ENCODE data around the gene SSBP2.
A peak's percentile ranks its signal among the peaks of the same experiment; 100 is the strongest.
"Not testable (repeated sequence)": the region's sequence is repeated elsewhere in the genome, so short reads cannot be mapped to it uniquely, and the experiment has no call there.

Gene SSBP2

GRCh38 chr5:81517462-81517861 lies 233.4 kb downstream of the SSBP2 start:
- no peak for DNase-seq

- no peak for DNase-seq
Measured at GRCh38 chr5:81516091-81516490, 234.8 kb downstream of the SSBP2 start.

- peak; percentile 5 for DNase-seq
Measured at GRCh38 chr5:81513982-81514381, 236.9 kb downstream of the SSBP2 start.

- no peak for DNase-seq
Measured at GRCh38 chr5:81513473-81513872, 237.4 kb downstream of the SSBP2 start.

- peak; percentile 65 for DNase-seq
Measured at GRCh38 chr5:81506900-81507588, 243.9 kb downstream of the SSBP2 start.

- DNase-seq, result no peak
Measured at GRCh38 chr5:81506378-81506777, 244.5 kb downstream of the SSBP2 start.

- no peak for DNase-seq
Measured at GRCh38 chr5:81505672-81506071, 245.2 kb downstream of the SSBP2 start.

GRCh38 chr5:81503602-81504001 lies 247.3 kb downstream of the SSBP2 start:
- DNase-seq, result not testable (repeated sequence)

GRCh38 chr5:81495286-81495685 lies 255.6 kb downstream of the SSBP2 start:
- DNase-seq, result no peak

GRCh38 chr5:81488862-81489261 lies 262.0 kb downstream of the SSBP2 start:
- no peak for DNase-seq

- no peak for DNase-seq
Measured at GRCh38 chr5:81486711-81487110, 264.2 kb downstream of the SSBP2 start.

GRCh38 chr5:81482595-81482994 lies 268.3 kb downstream of the SSBP2 start:
- no peak for DNase-seq

GRCh38 chr5:81473395-81473794 lies 277.5 kb downstream of the SSBP2 start:
- DNase-seq, result not testable (repeated sequence)

GRCh38 chr5:81469676-81470075 lies 281.2 kb downstream of the SSBP2 start:
- DNase-seq, result no peak

- no peak for DNase-seq
Measured at GRCh38 chr5:81450940-81451339, 300.0 kb downstream of the SSBP2 start.

- no peak for DNase-seq
Measured at GRCh38 chr5:81435023-81435422, 315.9 kb downstream of the SSBP2 start.

- DNase-seq, result no peak
Measured at GRCh38 chr5:81429985-81430384, 320.9 kb downstream of the SSBP2 start.

- DNase-seq, result no peak
Measured at GRCh38 chr5:81429363-81429762, 321.5 kb downstream of the SSBP2 start.

- no peak for DNase-seq
Measured at GRCh38 chr5:81428861-81429260, 322.0 kb downstream of the SSBP2 start.

- DNase-seq, result no peak
Measured at GRCh38 chr5:81428446-81428845, 322.5 kb downstream of the SSBP2 start.

GRCh38 chr5:81427566-81427965 lies 323.3 kb downstream of the SSBP2 start:
- no peak for DNase-seq

- no peak for DNase-seq
Measured at GRCh38 chr5:81426359-81427030, 324.4 kb downstream of the SSBP2 start.

GRCh38 chr5:81425569-81425968 lies 325.3 kb downstream of the SSBP2 start:
- peak; percentile 43 for DNase-seq

GRCh38 chr5:81424728-81425127 lies 326.2 kb downstream of the SSBP2 start:
- no peak for DNase-seq

GRCh38 chr5:81422671-81423070 lies 328.2 kb downstream of the SSBP2 start:
- DNase-seq, result no peak
